Measurements from ENCODE around the gene KCNJ14. TPM values are rescaled to one million over a fixed set of nuclear protein-coding genes. Genes with fewer than 3 reads are reported as not detected.

KCNJ14 gene
- polyA plus RNA-seq, 1 experiment = 0.20 TPM

DNA sequence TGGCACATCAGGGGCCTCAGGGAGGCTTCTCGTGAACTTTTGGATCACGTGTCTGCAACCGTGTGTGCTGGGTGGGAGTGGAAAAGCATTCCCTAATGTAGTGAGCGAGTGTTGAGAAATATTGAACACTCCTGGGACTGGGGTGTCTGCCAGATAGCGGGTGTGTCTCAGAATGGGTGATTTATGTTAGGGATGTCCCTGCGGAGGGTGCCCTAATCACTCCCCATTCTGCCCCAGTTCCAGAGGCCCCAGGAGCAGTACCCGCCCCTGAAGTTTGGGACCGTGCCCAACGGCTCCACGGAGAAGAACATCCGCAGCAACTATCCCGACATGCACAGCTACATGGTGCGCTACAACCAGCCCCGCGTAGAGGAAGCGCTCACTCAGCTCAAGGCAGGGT is 33.8 kb upstream of the KCNJ14 start:
- no peak for DNase-seq (ENCODE audit: low read depth, low spot score)
- no peaks in the 10 kb centered on the region for H3K27me3 ChIP-seq (ENCODE audit: control insufficient read depth, insufficient read depth, low read length)
- CTCF ChIA-PET = no interaction called here
- no peaks in the 10 kb centered on the region; the same call in 1 of the 2 replicates for H3K9me3 ChIP-seq (ENCODE audit: control insufficient read depth, insufficient read depth, low read length)
- TF ChIP-seq, protein P1, sequence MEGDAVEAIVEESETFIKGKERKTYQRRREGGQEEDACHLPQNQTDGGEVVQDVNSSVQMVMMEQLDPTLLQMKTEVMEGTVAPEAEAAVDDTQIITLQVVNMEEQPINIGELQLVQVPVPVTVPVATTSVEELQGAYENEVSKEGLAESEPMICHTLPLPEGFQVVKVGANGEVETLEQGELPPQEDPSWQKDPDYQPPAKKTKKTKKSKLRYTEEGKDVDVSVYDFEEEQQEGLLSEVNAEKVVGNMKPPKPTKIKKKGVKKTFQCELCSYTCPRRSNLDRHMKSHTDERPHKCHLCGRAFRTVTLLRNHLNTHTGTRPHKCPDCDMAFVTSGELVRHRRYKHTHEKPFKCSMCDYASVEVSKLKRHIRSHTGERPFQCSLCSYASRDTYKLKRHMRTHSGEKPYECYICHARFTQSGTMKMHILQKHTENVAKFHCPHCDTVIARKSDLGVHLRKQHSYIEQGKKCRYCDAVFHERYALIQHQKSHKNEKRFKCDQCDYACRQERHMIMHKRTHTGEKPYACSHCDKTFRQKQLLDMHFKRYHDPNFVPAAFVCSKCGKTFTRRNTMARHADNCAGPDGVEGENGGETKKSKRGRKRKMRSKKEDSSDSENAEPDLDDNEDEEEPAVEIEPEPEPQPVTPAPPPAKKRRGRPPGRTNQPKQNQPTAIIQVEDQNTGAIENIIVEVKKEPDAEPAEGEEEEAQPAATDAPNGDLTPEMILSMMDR (IDR thresholded peaks at IDR 0.05; ENCODE audit: low read depth, low read length) = no peak
- POLR2A ChIA-PET = no interaction called here
- H3K4me3 ChIP-seq (ENCODE audit: low read depth, low read length) = no peak overlapping the region
- H3K27ac ChIP-seq (ENCODE audit: low read depth, low read length) = no peak overlapping the region

DNA sequence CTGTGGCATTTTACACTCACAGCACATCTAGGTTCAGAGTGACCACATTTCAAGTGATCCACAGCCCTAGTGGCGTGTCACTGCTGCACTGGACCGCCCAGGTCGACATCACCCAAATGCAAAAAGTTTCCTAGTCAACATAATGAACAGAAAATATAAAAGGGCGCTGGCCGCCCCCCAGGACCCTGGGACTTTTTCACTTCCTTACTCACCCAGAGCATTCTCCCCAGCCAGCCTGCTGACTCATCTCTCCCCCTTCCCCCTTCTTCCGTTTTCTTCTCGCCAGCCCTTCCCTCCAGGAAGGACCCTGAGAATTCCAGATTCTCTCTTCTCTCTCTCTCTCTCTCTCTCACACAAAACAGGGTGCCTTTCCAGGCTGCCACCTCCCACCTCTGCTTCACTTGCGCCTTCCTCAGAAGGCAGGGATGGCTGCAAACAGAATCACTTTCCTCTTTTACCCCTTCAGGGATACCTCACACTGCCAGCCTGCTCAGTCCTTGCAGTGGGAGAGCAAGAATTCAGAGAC is 30.6 kb upstream of the KCNJ14 start:
- no peak for DNase-seq (ENCODE audit: low read depth, low spot score)
- no peak overlapping the region for H3K4me3 ChIP-seq (ENCODE audit: low read depth, low read length)
- H3K27me3 ChIP-seq (ENCODE audit: control insufficient read depth, insufficient read depth, low read length) = no peaks in the 10 kb centered on the region
- TF ChIP-seq, protein P1 (IDR thresholded peaks at IDR 0.05; ENCODE audit: low read depth, low read length) = no peak
- CTCF ChIA-PET = interaction anchor here (0.7 kb wide), 1 partner anchor 11 kb away, joined by 8 read pairs; no protein-coding TSS in a partner anchor
- POLR2A ChIA-PET = no interaction called here
- H3K9me3 ChIP-seq (ENCODE audit: control insufficient read depth, insufficient read depth, low read length) = no peaks in the 10 kb centered on the region; the same call in 1 of the 2 replicates
- H3K27ac ChIP-seq (ENCODE audit: low read depth, low read length) = peak overlapping the region; percentile 59

DNA sequence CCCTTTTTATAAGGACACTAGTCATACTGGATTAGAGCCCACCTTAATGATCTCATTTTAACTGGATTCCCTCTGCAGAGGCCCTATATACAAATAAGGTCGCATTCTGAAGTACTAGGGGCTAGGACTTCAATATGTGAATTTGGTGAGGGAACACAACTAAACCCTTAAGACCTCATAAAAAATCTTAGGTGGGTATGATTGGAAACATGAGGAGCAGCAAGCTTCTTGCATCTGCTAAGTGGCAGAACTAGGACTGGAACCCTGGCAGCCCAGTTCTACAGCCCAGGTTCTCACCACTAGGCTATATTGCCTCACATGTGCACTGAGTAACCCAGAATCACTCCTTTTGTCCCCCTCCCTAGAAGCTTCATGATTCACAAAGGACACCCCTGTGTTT is 26.7 kb upstream of the KCNJ14 start:
- no peaks in the 10 kb centered on the region for H3K9me3 ChIP-seq (ENCODE audit: control insufficient read depth, insufficient read depth, low read length)

DNA sequence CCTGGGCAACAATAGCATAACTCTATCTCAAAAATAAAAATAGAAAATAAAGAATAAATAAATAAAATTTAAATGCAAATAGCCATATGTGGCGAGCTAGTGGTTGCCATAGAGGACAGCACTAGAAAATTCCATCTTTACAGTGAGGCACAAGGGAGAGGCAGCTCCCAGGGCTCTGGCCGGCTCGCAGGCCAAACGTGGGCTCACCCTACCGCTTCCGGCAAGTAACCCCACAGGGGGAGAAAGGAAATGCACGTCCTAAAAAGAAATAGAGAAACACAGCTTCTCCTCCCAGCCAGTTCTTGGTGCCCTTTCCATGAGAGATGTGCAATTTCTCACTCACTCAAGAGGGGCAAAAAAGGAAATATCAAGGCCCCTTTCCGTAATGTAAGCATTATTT is 22.0 kb upstream of the KCNJ14 start:
- CTCF ChIA-PET = interaction anchor here (1.5 kb wide), 1 partner anchor 42 kb away, joined by 3 read pairs; the partner anchor contains the start of gene KDELR1
- POLR2A ChIA-PET = interaction anchor here (0.7 kb wide), 1 partner anchor 138 kb away, joined by 3 read pairs; no protein-coding TSS in a partner anchor

More for the DNA sequence above, 26.7 kb upstream of the KCNJ14 start:
- no peak overlapping the region for H3K27ac ChIP-seq (ENCODE audit: low read depth, low read length)
- DNase-seq (ENCODE audit: low read depth, low spot score) = no peak
- ChIA-PET CTCF (no interaction called here), POLR2A (no interaction called here)
- H3K27me3 ChIP-seq (ENCODE audit: control insufficient read depth, insufficient read depth, low read length) = no peaks in the 10 kb centered on the region
- H3K4me3 ChIP-seq (ENCODE audit: low read depth, low read length) = no peak overlapping the region
- TF ChIP-seq, protein P1 (IDR thresholded peaks at IDR 0.05; ENCODE audit: low read depth, low read length) = no peak

DNA sequence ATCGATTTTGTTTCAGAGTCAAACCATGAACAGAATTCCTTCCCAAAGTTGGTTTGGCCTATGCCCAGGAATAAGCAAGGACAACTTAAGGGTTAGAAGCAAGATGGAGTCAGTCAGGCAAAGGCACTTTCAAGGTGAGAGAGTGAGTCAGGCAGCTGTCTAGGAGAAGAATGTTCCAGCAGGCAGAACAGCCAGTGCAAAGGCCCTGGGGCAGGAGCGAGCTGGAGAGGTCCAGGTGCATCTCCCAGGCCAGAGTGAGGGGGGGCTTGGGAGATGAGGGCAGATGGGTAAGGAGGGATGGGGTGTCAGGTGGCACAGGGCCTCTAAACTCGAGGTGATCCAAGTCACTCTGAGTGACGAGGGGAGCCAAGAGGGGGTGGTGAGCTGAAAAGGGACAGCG is 18.8 kb upstream of the KCNJ14 start:
- POLR2A ChIA-PET = no interaction called here
- Histone ChIP-seq H3K27me3 (ENCODE audit: control insufficient read depth, insufficient read depth, low read length) (peaks cover 2% of the 10 kb centered on the region), H3K9me3 (ENCODE audit: control insufficient read depth, insufficient read depth, low read length) (peaks cover under 1% of the 10 kb centered on the region; the same call in 1 of the 2 replicates), H3K27ac (ENCODE audit: low read depth, low read length) (no peak overlapping the region), H3K4me3 (ENCODE audit: low read depth, low read length) (no peak overlapping the region)
- CTCF ChIA-PET = no interaction called here
- TF ChIP-seq, protein P1 (IDR thresholded peaks at IDR 0.05; ENCODE audit: low read depth, low read length) = no peak
- DNase-seq (ENCODE audit: low read depth, low spot score) = no peak

More for the DNA sequence above, 22.0 kb upstream of the KCNJ14 start:
- TF ChIP-seq, protein P1 (IDR thresholded peaks at IDR 0.05; ENCODE audit: low read depth, low read length) = no peak
- no peaks in the 10 kb centered on the region for H3K27me3 ChIP-seq (ENCODE audit: control insufficient read depth, insufficient read depth, low read length)
- H3K9me3 ChIP-seq (ENCODE audit: control insufficient read depth, insufficient read depth, low read length) = no peaks in the 10 kb centered on the region
- H3K27ac ChIP-seq (ENCODE audit: low read depth, low read length) = no peak overlapping the region
- no peak overlapping the region for H3K4me3 ChIP-seq (ENCODE audit: low read depth, low read length)
- DNase-seq (ENCODE audit: low read depth, low spot score) = no peak

Data from AG04450 (cell line).